HepG2 (cell line): Measurements from ENCODE around the gene SEPTIN11. TPM values are rescaled to one million over a fixed set of nuclear protein-coding genes. Genes with fewer than 3 reads are reported as not detected.

Experiments used
- ATAC-seq: fragments of 200-7000 bp; cut with Tn5 transposase; 3 replicates; pipeline ENCODE4 v1.9.1; 2020; ENCODE audit warnings: mild to moderate bottlenecking, moderate library complexity
- BruUV-seq: library from RNA; stranded (reverse); fragments of 400-500 nt; replicated peaks from 2 replicates; lab custom pipeline; 2021; lab: Mats Ljungman, UMichigan
- CTCF ChIA-PET: fragments of 300-600 bp; formaldehyde crosslinking; extraction: SDS; loops from one replicate; lab custom pipeline; 2021; ENCODE audit warnings: low total read pairs, inconsistent platforms, low intra/inter-chr PET ratio; lab: Yijun Ruan, JAX
- POLR2A ChIA-PET: fragments of 350-600 bp; sonication (Branson Sonifier 250); formaldehyde crosslinking; loops from one replicate; lab custom pipeline; 2020; ENCODE audit warnings: antibody characterized with exemption, inconsistent platforms; lab: Yijun Ruan, JAX
- DNase-seq: peaks from one replicate; pipeline ENCODE4 v3.0.0-alpha.2; 2015; ENCODE audit warnings: low spot score
- FAIRE-seq: peaks from 3 replicates; lab custom pipeline; 2011; peaks lifted over from hg19 to GRCh38; lab: Jason Lieb, UNC
- H2AFZ ChIP-seq: one replicate; pipeline ENCODE4 v1.6.1; 2011; ENCODE audit warnings: low read length, inconsistent platforms
- H3K27ac ChIP-seq: fragments of 300-600 bp; 3 replicates; pipeline ENCODE4 v1.8.0; 2011; ENCODE audit warnings: mixed run types, mild to moderate bottlenecking, mixed read lengths, low read length, inconsistent platforms; ENCODE audit not compliant: insufficient read depth; ENCODE audit errors: extremely low read length
- H3K27me3 ChIP-seq, 2 experiments: fragments of 200-600 bp in 1 of 2; 2 replicates in 1 of 2; 3 replicates in 1 of 2; pipeline versions ENCODE4 v1.6.0 to v1.8.0; 2011; ENCODE audit warnings: low read length in 2 of 2, mild to moderate bottlenecking in 2 of 2, moderate library complexity in 2 of 2, inconsistent platforms in 1 of 2; ENCODE audit not compliant: insufficient read depth in 2 of 2, control insufficient read depth in 1 of 2
- H3K36me3 ChIP-seq, 2 experiments: fragments of 200-600 bp in 1 of 2; replicated peaks in 1 of 2; 2 replicates in 1 of 2; 3 replicates in 1 of 2; pipeline versions ENCODE4 v1.5.1 to v1.8.0; 2011; ENCODE audit warnings: low read length in 2 of 2, inconsistent platforms in 1 of 2; ENCODE audit not compliant: insufficient read depth in 2 of 2, control insufficient read depth in 1 of 2
- H3K4me1 ChIP-seq: 2 replicates; pipeline ENCODE4 v1.5.1; 2012; ENCODE audit warnings: low read length, inconsistent platforms; ENCODE audit not compliant: insufficient read depth
- H3K4me2 ChIP-seq: 2 replicates; pipeline ENCODE4 v1.6.0; 2011; ENCODE audit warnings: low read depth, low read length, inconsistent platforms
- H3K4me3 ChIP-seq, 3 experiments: fragments of 200-600 bp in 1 of 3; sonication (generic), shearing (Covaris generic) in 1 of 3; replicated peaks in 1 of 3; 2 replicates each; pipeline ENCODE4 v1.5.1; 2011 to 2016; ENCODE audit warnings: low read length in 3 of 3, inconsistent platforms in 2 of 3, low read depth in 2 of 3, mild to moderate bottlenecking in 2 of 3, control low read depth in 1 of 3, mixed read lengths in 1 of 3; ENCODE audit not compliant: insufficient read depth in 1 of 3
- H3K79me2 ChIP-seq: one replicate; pipeline ENCODE4 v1.6.1; 2011; ENCODE audit warnings: low read length, inconsistent platforms; ENCODE audit not compliant: insufficient read depth
- H3K9ac ChIP-seq: 2 replicates; pipeline ENCODE4 v1.6.0; 2011; ENCODE audit warnings: mild to moderate bottlenecking, low read depth, low read length, inconsistent platforms; ENCODE audit not compliant: insufficient read depth
- H3K9me3 ChIP-seq: 2 replicates; pipeline ENCODE4 v1.5.1; 2012; ENCODE audit warnings: mild to moderate bottlenecking, low read length
- H4K20me1 ChIP-seq: 2 replicates; pipeline ENCODE4 v1.6.0; 2011; ENCODE audit warnings: inconsistent platforms, mild to moderate bottlenecking, low read length, moderate library complexity; ENCODE audit not compliant: insufficient read depth
- AGO2 ChIP-seq: fragments of 200-400 bp; formaldehyde crosslinking; optimal IDR thresholded peaks from 2 replicates; pipeline ENCODE3; 2017; ENCODE audit warnings: mild to moderate bottlenecking, low read depth, low read length, moderate library complexity
- IKZF4 ChIP-seq: sonication (generic); formaldehyde crosslinking; IDR thresholded peaks from 2 replicates; pipeline ENCODE4 v1.5.1; 2020; ENCODE audit warnings: borderline replicate concordance, mild to moderate bottlenecking, low read depth, missing genetic modification reagents; ENCODE audit errors: not compliant biosample characterization
- MBD4 ChIP-seq: IDR thresholded peaks from 2 replicates; pipeline ENCODE4 v1.6.1; 2012; ENCODE audit warnings: low read length, inconsistent platforms, borderline replicate concordance
- TCF7L2 ChIP-seq: IDR thresholded peaks from 2 replicates; pipeline ENCODE4 v1.6.1; 2011; ENCODE audit warnings: mild to moderate bottlenecking, low read depth, low read length, moderate library complexity
- ZHX2 ChIP-seq, 2 experiments: sonication (generic) in 1 of 2; formaldehyde crosslinking in 1 of 2; IDR thresholded peaks; 2 replicates each; pipeline versions ENCODE4 v1.6.1 to v1.9.0; 2014 to 2022; ENCODE audit warnings: antibody characterized with exemption in 1 of 2, borderline replicate concordance in 1 of 2, inconsistent platforms in 1 of 2, low read depth in 1 of 2, missing genetic modification reagents in 1 of 2
- ZNF234 ChIP-seq: sonication (generic); formaldehyde crosslinking; conservative IDR thresholded peaks from 2 replicates; pipeline ENCODE4 v1.5.1; 2020; ENCODE audit warnings: mild to moderate bottlenecking, missing genetic modification reagents
- WGBS: methylation state at CpG from one replicate; pipeline ENCODE4 v1.1.6; 2017; ENCODE audit warnings: low lambda C conversion rate; 5-methylcytosine and 5-hydroxymethylcytosine counted together
- in situ Hi-C: cut with HindIII; loops from 2 replicates; pipeline ENCODE4 v1.10.0; 2017; ENCODE audit warnings: low pct_unique_long_range_greater_than_20kb; ENCODE audit not compliant: extremely low pct_ligation_motif_present
- intact Hi-C: fragments of 100-400 bp; cut with micrococcal nuclease; formaldehyde crosslinking; loops from one replicate; pipeline ENCODE4 v1.10.0; 2022; ENCODE audit not compliant: unreplicated experiment
- polyA plus RNA-seq, 8 experiments: library from polyadenylated mRNA; depleted of rRNA in 3 of 8; stranded (reverse) in 7 of 8; unstranded in 1 of 8; fragments of >200 nt; fragmentation: Illumina TruSeq in 4 of 8; extraction: Trizol in 4 of 8; gene quantifications; 2 replicates each; pipeline versions ENCODE4 v1.2.1 to v1.2.3, GENCODE V29; 2011 to 2016; ENCODE audit warnings: low read depth in 4 of 8, missing spikeins in 1 of 8, mixed read lengths in 1 of 8; ENCODE audit not compliant: insufficient read depth in 1 of 8
- total RNA-seq, 5 experiments: library from RNA; depleted of rRNA; stranded (reverse); fragments of >200 nt; fragmentation: Illumina TruSeq; extraction: Trizol; gene quantifications; 2 replicates each; pipeline ENCODE4 v1.2.3, GENCODE V29; 2016; ENCODE audit warnings: low read depth in 1 of 5

Gene SEPTIN11
- total and polyA plus RNA-seq, 2 of the 13 experiments (the other 11 are each of a cell fraction or from before 2014, with no cell fraction given): 28.9 to 47.3 TPM

- H3K27ac ChIP-seq: no peak overlapping the region
- ChIA-PET CTCF (no interaction called here), POLR2A (interaction anchor here (1.4 kb wide), 1 partner anchor 15 kb away, joined by 4 read pairs; the partner anchor contains the start of gene SEPTIN11)
- WGBS: 94% methylated on average over 1 of the region's 1 CpG
- TF ChIP-seq IKZF4 (CRISPR knock-in tag) (no peak), ZHX2 (IDR thresholded peaks at IDR 0.05; ENCODE audit: low read depth) (no peak), ZHX2 (CRISPR knock-in tag; IDR thresholded peaks at IDR 0.05; ENCODE audit: borderline replicate concordance) (no peak), TCF7L2 (no peak), ZNF234 (CRISPR knock-in tag) (no peak), AGO2 (no peak), MBD4 (no peak)
- TF ChIP-seq, all 625 proteins: peak for 0
- H3K79me2 ChIP-seq: peaks cover 6% of the 10 kb centered on the region
- in situ Hi-C loops (no loop called here), intact Hi-C loops (no loop called here)
- no TSS peak for BruUV-seq
- H4K20me1 ChIP-seq: no peaks in the 10 kb centered on the region
- H3K4me1 ChIP-seq: peaks cover 10% of the 10 kb centered on the region
- no peak overlapping the region for H3K4me3 ChIP-seq
- H3K4me2 ChIP-seq: no peak overlapping the region
- FAIRE-seq: no peak
- no peak for ATAC-seq
- no peaks in the 10 kb centered on the region for H3K9me3 ChIP-seq
- no peak overlapping the region for H2AFZ ChIP-seq
- no peak overlapping the region for H3K9ac ChIP-seq
- H3K27me3 ChIP-seq: no peaks in the 10 kb centered on the region; a peak in 1 of 5 replicates
- DNase-seq: no peak
- H3K36me3 ChIP-seq: no peaks in the 10 kb centered on the region
Observed at GRCh38 chr4:76964769-76965168, 15.2 kb downstream of the SEPTIN11 start.
